ENCODE data around the gene FAM53A.

FAM53A gene

DNA sequence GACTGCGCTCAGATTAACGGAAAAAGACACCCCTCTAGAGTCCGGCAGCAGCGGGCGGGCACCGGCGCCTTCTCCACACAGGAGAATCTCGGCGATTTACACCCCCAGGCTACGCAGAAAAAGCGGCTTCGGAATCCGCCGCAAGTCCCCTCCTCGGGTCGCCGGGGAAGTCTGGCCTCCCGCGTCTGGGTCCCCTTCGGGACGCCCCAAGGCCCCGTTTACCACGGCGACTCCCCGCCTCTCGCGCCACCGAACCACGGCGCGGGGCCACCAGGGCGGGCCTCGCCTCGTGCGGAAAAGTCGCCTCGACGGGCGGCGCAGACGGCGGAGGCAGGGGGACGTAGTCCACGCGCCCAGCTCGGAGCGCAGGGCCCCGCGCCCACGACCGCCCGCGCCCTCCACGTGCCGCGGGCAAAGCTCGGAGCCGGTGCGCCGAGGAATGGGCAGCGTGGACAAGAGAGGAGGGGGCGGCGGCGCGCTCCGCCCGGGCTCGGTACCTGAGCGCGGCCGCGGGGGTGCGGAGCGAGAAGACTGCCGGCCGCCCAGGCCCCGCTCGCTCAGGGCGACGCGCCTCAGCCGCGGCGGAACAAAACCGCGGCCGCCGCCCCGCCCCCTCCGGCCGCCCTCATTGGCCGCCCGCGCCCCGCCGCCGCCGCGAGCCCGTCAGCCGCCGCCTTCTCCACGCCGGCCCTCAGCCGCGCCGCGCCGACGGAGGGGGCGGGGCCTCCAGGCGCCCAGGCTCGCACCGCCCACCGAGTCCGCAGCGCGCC, at the start of gene FAM53A:
Gene FAM53A (minus strand): TSS at position 578 of the 770 bp plus-strand sequence. CDS start 15,572 bp downstream, outside the sequence.
- peak; percentile 96 for DNase-seq

DNA sequence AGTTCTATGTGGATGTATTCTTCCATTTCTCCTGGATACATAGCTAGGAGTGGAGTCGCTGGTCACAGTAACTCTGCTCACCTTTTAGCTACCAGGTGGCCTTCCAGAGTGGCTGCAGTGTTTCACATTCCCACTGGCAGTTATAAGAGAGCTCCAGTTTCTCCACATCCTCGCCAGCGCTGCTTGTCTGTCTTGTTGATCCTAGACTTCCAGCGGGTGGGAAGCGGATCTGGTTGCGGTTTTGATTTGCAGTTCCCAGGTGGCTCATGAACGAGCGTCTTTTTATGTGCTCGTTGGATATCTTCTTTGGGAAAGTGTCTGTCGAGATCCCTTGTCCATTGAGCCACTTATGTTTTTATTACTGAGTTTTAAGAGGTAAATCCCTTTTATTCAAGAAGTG, 48.8 kb upstream of the FAM53A start:
- DNase-seq: no peak

DNA sequence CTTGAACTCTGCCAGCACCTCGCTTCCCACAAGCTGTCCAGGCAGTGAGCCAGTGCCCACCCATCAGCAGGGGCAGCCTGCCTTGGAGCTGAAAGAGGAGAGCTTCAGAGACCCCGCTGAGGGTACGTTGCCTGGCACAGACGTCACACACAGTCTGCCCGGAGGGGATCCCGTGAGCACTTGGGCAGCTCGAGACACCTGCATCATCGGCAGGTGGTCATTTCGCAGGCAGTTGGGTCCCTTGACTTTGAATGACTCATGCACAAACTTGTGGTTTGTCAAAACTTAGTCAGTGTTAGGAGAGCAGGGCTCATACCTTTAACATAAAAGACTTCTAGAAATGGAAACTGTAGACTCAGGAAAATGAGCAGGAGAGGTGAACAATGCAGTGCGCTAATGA, 47.1 kb upstream of the FAM53A start:
- DNase-seq: peak; percentile 62

DNA sequence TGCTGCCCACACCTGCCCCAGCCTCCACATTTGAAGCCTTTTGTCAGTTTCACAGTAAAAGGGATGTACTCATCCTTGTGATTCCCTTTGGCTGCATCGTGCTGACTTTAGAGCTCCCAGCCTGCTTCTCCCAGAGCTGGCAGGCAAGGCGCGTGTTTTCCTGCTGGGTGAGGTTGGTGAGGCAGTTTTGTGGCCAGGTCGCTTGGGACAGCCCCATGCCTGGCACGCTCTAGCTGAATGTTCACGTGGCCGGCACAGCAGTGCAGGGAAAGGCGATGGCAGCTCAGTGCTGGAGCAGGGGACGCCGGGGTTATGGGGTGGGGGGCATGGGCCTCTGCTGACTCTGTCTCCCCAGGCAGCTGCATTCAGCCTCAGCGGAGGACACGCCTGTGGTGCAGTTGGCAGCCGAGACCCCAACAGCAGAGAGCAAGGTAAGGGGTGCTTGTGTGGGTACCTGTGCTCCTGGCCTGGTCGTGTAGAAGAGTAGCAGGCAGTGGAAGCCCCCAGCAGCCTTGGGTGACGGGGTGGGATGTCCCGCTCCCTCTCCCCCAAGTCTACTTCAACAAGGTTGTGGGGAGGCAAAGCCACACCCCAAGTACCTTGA, 46.5 kb upstream of the FAM53A start:
- DNase-seq: no peak

GRCh38 chr4:1728061-1728980, 44.2 kb upstream of the FAM53A start:
- no peak for DNase-seq

GRCh38 chr4:1727117-1728031, 43.3 kb upstream of the FAM53A start:
- DNase-seq: no peak

- DNase-seq: peak; percentile 91
Measured at GRCh38 chr4:1726146-1726934, 42.2 kb upstream of the FAM53A start.

GRCh38 chr4:1725521-1725920, 41.4 kb upstream of the FAM53A start:
- no peak for DNase-seq

GRCh38 chr4:1723131-1723801, 39.2 kb upstream of the FAM53A start:
- peak; percentile 59 for DNase-seq

GRCh38 chr4:1722551-1723118, 38.5 kb upstream of the FAM53A start:
- DNase-seq: no peak

DNA sequence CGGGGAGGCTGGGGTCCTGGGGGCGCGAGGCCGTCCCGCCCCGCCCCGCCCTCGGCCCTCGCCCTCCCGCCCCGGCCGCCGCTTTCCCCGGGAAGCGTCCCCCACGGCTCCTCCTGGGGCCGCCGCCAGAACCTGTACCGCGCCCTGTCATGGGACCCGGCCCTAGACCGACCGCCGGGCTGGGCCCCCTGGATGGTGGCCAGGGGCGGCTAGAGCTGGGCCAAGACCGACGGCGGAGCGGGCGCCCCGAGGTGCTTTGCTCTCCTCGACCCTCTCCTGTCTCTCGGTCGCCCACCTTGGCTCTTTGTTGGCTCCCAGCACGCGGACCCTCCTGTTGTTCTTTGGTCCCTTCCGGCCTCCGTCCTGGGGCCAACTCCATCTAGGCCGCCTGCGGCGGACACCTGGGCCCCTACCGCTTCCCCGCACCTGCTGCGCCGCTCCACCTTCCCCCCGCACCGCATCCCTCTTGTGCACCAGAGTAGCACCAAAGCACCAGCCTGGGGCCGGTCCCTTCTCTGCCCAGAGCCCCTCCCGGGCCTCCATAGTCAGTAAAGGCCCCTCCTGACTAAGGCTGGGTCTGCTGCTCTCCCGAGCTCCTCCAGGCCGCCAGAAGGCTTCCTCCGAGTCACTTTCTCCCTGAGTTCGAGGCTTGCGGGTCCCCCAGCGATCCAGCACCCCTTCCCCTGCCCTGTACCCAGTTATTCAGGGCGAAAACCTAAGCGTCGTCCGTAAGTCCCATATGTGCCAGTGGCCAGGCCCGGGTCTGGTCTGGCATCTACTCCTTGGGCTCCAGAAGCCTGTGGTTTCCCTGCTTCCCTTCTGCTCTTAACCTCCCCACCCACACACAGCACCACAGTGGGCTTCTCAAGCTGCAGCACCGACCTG, 37.8 kb upstream of the FAM53A start:
- DNase-seq: no peak

DNA sequence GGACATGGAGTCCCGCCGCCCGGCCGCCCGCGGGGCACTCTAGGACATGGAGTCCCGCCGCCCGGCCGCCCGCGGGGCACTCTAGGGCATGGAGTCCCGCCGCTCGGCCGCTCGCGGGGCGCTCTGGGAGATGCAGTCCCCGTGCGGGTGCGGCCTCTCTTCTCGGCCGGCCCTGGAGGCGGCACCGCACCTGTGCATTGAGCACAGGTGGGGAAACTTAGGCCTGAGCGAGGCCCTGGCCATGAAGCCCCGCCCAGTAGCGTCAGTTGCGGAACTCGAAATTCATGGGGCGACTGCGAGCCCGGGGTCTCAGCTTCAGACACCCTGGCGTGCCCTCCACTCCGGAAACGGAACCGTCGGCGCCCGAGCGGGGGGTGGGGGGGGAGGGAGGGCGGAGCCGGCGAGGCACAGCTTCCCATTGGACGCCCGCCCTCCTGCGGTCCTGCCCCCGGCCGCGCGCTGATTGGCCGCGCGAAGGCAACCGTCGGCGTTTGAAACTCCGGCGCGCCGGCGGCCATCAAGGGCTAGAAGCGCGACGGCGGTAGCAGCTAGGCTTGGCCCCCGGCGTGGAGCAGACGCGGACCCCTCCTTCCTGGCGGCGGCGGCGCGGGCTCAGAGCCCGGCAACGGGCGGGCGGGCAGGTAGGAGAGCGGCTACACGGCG, 37.0 kb upstream of the FAM53A start, which contains the start of the genes TACC3 and TMEM129:
Gene TACC3 (plus strand): TSS at position 519 of the 663 bp plus-strand sequence. CDS start 1,901 bp downstream, outside the sequence.
Gene TMEM129 (minus strand): TSS at position 321 of the 663 bp plus-strand sequence. CDS start 486 bp downstream, outside the sequence.
- peak; percentile 96 for DNase-seq

GRCh38 chr4:1720163-1720983, 36.3 kb upstream of the FAM53A start:
- DNase-seq: peak; percentile 67

GRCh38 chr4:1718095-1718850, 34.2 kb upstream of the FAM53A start:
- no peak for DNase-seq

DNA sequence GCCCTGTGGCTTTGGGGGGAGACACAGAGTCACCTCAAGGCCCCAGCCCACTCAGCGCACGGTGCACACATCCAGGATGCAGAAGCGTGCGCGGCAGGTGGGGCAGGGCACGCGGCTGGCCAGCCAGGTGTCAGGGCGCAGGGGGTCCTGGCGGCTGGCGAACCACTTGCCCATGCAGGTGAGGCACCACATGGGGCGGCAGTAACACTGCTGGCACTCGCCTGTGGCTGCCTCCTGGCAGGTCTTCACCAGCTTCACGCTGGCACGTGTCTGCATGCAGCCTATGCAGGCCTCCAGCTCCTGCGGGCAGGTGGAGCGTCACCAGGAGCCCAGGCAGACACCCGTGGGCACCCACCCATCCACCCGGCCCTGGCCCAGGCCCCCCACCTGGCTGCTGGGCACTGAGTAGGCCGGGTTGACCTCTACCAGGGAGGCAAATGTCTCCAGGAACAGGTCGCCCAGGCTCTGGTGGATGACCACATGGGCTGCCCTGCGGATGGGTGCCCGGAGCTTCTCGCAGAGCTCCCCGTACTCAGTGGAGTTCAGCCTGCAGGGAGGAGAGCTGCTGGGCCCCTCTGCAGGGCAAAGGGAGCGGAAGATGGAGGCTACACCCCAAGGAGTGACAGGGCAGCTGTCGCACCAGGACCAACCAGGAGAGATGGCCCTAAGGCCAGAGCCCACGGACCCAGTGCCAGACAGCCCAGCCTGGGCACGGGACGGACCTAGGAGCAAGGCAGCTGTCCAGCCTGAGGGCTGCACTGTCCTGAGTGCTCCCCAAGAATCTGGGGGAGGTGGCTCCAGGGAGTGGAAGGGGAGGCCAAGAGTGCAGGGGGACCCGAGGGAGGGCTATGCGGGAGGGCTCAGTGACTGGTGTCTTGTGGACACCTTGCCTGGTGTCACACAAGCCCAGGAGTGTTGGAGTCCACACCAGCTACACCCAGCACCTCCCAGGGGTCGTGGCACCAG, 33.3 kb upstream of the FAM53A start:
- no peak for DNase-seq

Measured in activated CD4-positive, alpha-beta T cell treated with anti-CD3 and anti-CD28 coated beads, Interleukin-2, Interleukin-6, amounts not matched to agents 100 ng/mL and 50 ng/mL, durations not matched to agents 16 hours and 8 hours (primary cell).